Measurements from ENCODE around the gene APOL6. TPM values are rescaled to one million over a fixed set of nuclear protein-coding genes. Genes with fewer than 3 reads are reported as not detected.
"Not testable (repeated sequence)": the region's sequence is repeated elsewhere in the genome, so short reads cannot be mapped to it uniquely, and the experiment has no call there.

APOL6 gene
- total RNA-seq, 1 donor from 2014 or later = 1.2 TPM

DNA sequence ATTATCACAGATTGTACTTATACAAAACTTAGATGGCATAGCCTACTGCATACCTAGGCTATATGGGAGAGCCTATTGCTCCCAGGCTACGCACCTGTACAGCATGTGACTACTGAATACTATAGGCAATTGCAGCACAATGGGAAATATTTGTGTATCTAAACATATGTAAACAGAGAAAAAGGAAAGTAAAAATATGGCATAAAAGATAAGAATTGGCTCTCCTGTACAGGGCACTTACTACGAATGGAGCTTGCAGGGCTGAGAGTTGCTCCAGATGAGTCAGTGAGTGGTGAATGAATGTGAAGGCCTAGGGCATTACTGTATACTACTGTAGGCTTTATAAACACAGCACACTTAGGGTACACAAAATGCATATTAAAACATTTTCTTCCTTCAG lies 13.2 kb downstream of the APOL6 start:
- peaks cover 2% of the 10 kb centered on the region for H3K36me3 Mint-ChIP-seq
- H3K4me3 Mint-ChIP-seq = no peak overlapping the region
- no peak for DNase-seq (ENCODE audit: low spot score in 2 of 2, unreplicated experiment in 2 of 2)
- H3K27ac Mint-ChIP-seq = no peak overlapping the region
- no peaks in the 10 kb centered on the region for H3K27me3 Mint-ChIP-seq (ENCODE audit: low read depth)
- no peak for TF ChIP-seq CTCF (IDR thresholded peaks at IDR 0.05; ENCODE audit: unreplicated experiment)
- peaks cover 6% of the 10 kb centered on the region for H3K9me3 Mint-ChIP-seq
- peaks cover 5% of the 10 kb centered on the region for H3K4me1 Mint-ChIP-seq

DNA sequence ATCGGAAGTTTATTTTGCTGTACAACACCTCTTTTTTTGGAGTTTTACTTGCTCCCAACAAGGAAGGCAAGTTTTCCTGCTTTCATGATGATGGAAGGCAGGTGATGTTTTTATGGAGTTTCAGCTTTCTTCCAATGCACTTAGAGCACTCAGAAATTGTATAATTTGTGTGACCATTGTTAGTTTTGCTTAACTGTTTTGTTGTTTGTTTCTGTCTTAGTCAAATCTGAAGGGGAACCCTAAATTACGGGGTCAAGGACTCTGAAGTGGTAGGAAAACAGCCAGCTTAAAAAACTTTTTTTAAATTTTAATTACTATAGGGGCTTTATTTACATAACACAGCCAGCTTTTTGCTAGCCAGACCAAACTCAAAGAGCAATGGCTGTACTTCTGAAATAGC lies 14.7 kb downstream of the APOL6 start:
- Mint-ChIP-seq H3K27ac (no peak overlapping the region), H3K4me1 (peaks cover 3% of the 10 kb centered on the region), H3K27me3 (ENCODE audit: low read depth) (no peaks in the 10 kb centered on the region), H3K4me3 (no peak overlapping the region), H3K9me3 (peaks cover 17% of the 10 kb centered on the region), H3K36me3 (peaks cover 2% of the 10 kb centered on the region)
- no peak for DNase-seq (ENCODE audit: low spot score in 2 of 2, unreplicated experiment in 2 of 2)
- TF ChIP-seq CTCF (IDR thresholded peaks at IDR 0.05; ENCODE audit: unreplicated experiment) = no peak

DNA sequence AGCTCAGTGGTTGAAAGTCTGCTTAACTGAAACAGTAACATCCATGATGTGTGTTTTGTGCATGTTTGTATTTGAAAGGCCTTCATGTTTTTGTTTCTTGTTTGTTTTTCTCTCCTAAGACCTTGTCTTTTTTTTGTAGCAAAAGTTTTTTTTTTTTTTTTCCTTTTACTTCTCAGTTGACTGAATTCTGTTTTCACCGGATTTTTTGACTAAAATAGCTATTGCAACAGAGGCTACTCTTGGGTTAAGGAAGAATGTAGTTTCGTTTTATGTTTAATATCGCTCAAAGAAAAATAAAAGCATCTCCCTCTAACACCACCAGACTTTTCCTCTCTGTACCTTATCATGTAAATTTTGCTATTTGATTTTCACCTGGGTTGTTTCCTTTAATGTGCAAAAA lies 15.1 kb downstream of the APOL6 start:
- H3K4me3 Mint-ChIP-seq = no peak overlapping the region
- H3K27me3 Mint-ChIP-seq (ENCODE audit: low read depth) = no peaks in the 10 kb centered on the region
- TF ChIP-seq CTCF (IDR thresholded peaks at IDR 0.05; ENCODE audit: unreplicated experiment) = no peak
- no peak overlapping the region for H3K27ac Mint-ChIP-seq
- peaks cover 2% of the 10 kb centered on the region for H3K36me3 Mint-ChIP-seq
- peaks cover 3% of the 10 kb centered on the region for H3K4me1 Mint-ChIP-seq
- DNase-seq (ENCODE audit: low spot score in 2 of 2, unreplicated experiment in 2 of 2) = no peak
- H3K9me3 Mint-ChIP-seq = peaks cover 21% of the 10 kb centered on the region

DNA sequence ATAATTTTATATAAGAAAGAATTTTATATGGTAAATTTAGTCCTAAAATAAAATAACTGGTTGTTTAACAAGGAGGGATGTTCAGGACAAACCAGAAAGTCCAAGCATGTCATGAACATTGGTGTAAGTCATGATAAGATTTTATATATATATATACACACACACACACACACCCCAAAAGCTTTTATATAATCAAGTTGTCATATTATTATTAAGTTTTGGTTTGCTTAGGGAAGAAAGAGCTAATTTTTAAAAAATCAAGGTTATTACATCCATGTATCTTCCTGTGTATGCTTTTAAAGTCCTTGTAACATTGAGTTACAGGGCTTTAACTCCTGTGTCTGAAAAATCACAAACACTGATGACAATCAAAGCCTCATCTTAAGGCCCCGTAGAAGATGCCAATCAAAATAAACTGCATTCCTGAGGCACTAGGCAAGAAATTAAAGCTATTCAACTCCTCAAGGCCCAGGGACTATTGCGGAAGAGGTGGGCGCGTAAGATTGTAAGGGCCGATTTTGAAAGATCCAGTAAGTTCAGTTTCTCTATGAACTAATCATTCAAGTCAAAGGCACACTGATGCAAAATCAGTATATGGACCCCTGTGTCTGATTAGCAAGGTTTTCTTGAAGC lies 16.8 kb downstream of the APOL6 start:
- no peaks in the 10 kb centered on the region for H3K27me3 Mint-ChIP-seq (ENCODE audit: low read depth)
- no peak overlapping the region for H3K4me3 Mint-ChIP-seq
- TF ChIP-seq CTCF (IDR thresholded peaks at IDR 0.05; ENCODE audit: unreplicated experiment) = no peak

DNA sequence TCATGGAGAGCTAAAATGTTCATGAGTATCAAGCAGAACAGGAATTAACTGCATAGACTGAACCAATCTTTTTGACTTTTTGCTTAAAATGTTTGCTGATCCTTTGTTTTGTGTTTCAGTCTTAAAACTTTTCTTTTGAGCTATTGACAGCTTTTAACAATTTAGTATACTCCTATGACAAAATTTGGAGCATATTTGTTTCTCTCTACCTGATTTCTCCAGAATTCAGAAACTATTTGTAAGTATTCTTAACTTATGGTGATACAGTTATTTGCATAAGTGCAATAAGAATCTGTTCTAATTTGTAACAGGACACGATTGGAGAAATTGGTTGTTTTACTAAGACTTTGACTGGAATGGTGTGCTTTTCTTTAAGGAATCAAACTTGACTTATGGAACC lies 18.5 kb downstream of the APOL6 start:
- H3K4me1 Mint-ChIP-seq; H3K27ac Mint-ChIP-seq; DNase-seq (ENCODE audit: low spot score in 2 of 2, unreplicated experiment in 2 of 2); H3K27me3 Mint-ChIP-seq (ENCODE audit: low read depth); H3K4me3 Mint-ChIP-seq; H3K36me3 Mint-ChIP-seq: not testable (repeated sequence)
- H3K9me3 Mint-ChIP-seq = peaks cover 30% of the 10 kb centered on the region

More for the DNA sequence above, 16.8 kb downstream of the APOL6 start:
- Mint-ChIP-seq H3K9me3 (peaks cover 28% of the 10 kb centered on the region), H3K27ac (no peak overlapping the region), H3K4me1 (peaks cover 3% of the 10 kb centered on the region), H3K36me3 (peaks cover 2% of the 10 kb centered on the region)
- no peak for DNase-seq (ENCODE audit: low spot score in 2 of 2, unreplicated experiment in 2 of 2)

DNA sequence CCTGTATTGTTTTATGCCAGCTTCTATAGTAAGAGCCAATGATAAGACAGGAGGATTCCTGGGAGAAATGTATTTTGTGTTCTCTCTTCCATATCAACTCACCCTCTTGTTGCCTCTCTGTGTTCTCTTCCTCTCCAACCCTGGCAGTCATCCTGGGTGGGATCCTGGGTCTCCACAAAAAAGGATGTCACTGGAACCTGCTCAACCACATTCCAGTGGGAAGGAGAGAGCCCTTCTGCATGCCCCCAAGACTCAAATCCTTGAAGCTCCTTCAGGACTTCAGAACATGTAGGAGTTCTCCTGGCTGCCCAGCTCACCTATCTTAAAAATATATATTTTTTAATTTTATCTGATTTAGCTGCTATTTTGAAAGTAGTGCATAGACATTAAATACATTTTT lies 26.1 kb downstream of the APOL6 start:
- no peak for DNase-seq (ENCODE audit: low spot score in 2 of 2, unreplicated experiment in 2 of 2)

DNA sequence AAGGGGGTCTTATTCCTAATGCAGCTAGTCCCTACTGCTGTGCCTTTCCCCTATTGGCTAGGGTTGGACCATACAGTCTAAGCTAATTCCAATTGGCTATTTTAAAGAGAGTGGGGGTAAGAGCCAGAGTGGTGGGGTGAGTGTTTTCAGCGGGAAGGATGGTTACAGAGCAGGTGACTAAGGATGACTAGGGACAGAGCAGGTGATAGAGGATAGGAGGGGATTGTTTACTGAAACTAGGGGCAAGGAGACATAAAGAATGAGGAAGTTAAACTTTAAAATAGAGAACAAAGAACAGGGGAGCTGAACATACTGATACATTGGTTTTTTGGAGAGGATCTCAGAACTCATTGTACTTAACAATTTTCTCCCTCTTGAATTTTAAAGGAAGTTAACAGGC lies 27.8 kb downstream of the APOL6 start:
- not testable (repeated sequence) for H3K36me3 Mint-ChIP-seq; DNase-seq (ENCODE audit: low spot score in 2 of 2, unreplicated experiment in 2 of 2); H3K27me3 Mint-ChIP-seq (ENCODE audit: low read depth); H3K27ac Mint-ChIP-seq; H3K4me1 Mint-ChIP-seq; H3K4me3 Mint-ChIP-seq
- peaks cover 26% of the 10 kb centered on the region for H3K9me3 Mint-ChIP-seq

More for the DNA sequence above, 26.1 kb downstream of the APOL6 start:
- TF ChIP-seq CTCF (IDR thresholded peaks at IDR 0.05; ENCODE audit: unreplicated experiment) = no peak
- H3K4me1 Mint-ChIP-seq = peaks cover 5% of the 10 kb centered on the region
- no peak overlapping the region for H3K4me3 Mint-ChIP-seq
- H3K27me3 Mint-ChIP-seq (ENCODE audit: low read depth) = no peaks in the 10 kb centered on the region
- H3K27ac Mint-ChIP-seq = no peak overlapping the region
- H3K36me3 Mint-ChIP-seq = no peaks in the 10 kb centered on the region
- H3K9me3 Mint-ChIP-seq = peaks cover 30% of the 10 kb centered on the region

All from mesothelial cell of epicardium (in vitro differentiated cells).